ENCODE results near the gene BCL6. TPM values are rescaled to one million over a fixed set of nuclear protein-coding genes. Genes with fewer than 3 reads are reported as not detected.

BCL6 gene
- total RNA-seq, 2 experiments from 2014 or later, result 76.6 to 79.6 TPM

DNA sequence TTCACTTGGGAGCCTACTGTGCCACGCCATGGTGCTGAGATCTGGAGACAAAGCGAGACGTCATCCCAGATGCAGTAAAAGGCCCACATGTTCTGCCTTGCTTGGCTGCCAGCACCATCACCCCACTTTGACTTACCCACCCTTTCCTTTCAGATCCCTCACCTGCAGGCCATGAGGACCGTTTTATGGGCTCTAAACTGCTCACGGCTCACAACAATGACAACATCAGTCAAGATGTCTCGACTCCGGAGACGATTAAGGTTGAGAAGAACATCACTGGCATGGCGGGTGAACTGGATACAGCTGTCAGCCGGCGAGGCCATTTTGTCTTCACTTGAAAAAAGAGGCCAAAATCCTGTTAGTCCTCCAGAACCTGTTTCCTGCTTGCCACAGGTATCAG, 11.9 kb downstream of the BCL6 start:
- Mint-ChIP-seq H3K27ac (no peak overlapping the region), H3K27me3 (no peaks in the 10 kb centered on the region), H3K36me3 (ENCODE audit: low read depth) (peaks cover 51% of the 10 kb centered on the region), H3K9me3 (no peaks in the 10 kb centered on the region), H3K4me3 (no peak overlapping the region), H3K4me1 (ENCODE audit: low read depth) (peaks cover 6% of the 10 kb centered on the region)
- CTCF ChIA-PET, result no interaction called here
- H3K4me1 ChIP-seq (ENCODE audit: insufficient read depth, low read length), result peaks cover 21% of the 10 kb centered on the region
- H3K27ac ChIP-seq (ENCODE audit: low read depth in 1 of 2, low read length in 2 of 2), result no peak overlapping the region
- peaks cover 40% of the 10 kb centered on the region for H3K36me3 ChIP-seq (ENCODE audit: insufficient read depth, low read length)
- intact Hi-C loops (cut with DNase I, micrococcal nuclease), result no loop called here
- H3K4me3 ChIP-seq (ENCODE audit: low read length), result no peak overlapping the region
- no peak for DNase-seq
- H3K9me3 ChIP-seq (ENCODE audit: control insufficient read depth in 1 of 2, insufficient read depth in 1 of 2, low read length in 2 of 2), result no peaks in the 10 kb centered on the region
- no peak for ATAC-seq (ENCODE audit: poor library complexity)
- H3K27me3 ChIP-seq (ENCODE audit: control insufficient read depth in 1 of 2, insufficient read depth in 2 of 2, low read length in 2 of 2), result no peaks in the 10 kb centered on the region
- POLR2A ChIA-PET, result no interaction called here
- TF ChIP-seq, protein P1, sequence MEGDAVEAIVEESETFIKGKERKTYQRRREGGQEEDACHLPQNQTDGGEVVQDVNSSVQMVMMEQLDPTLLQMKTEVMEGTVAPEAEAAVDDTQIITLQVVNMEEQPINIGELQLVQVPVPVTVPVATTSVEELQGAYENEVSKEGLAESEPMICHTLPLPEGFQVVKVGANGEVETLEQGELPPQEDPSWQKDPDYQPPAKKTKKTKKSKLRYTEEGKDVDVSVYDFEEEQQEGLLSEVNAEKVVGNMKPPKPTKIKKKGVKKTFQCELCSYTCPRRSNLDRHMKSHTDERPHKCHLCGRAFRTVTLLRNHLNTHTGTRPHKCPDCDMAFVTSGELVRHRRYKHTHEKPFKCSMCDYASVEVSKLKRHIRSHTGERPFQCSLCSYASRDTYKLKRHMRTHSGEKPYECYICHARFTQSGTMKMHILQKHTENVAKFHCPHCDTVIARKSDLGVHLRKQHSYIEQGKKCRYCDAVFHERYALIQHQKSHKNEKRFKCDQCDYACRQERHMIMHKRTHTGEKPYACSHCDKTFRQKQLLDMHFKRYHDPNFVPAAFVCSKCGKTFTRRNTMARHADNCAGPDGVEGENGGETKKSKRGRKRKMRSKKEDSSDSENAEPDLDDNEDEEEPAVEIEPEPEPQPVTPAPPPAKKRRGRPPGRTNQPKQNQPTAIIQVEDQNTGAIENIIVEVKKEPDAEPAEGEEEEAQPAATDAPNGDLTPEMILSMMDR (IDR thresholded peaks at IDR 0.05), result no peak

- Mint-ChIP-seq H3K27me3 (no peaks in the 10 kb centered on the region), H3K4me3 (no peak overlapping the region), H3K9me3 (no peaks in the 10 kb centered on the region), H3K36me3 (ENCODE audit: low read depth) (peaks cover 78% of the 10 kb centered on the region), H3K4me1 (ENCODE audit: low read depth) (no peaks in the 10 kb centered on the region), H3K27ac (no peak overlapping the region)
- ChIA-PET CTCF (no interaction called here), POLR2A (interaction anchor here (2.0 kb wide), 1 partner anchor 12 kb away, joined by 4 read pairs; no protein-coding TSS in a partner anchor)
- H3K4me3 ChIP-seq (ENCODE audit: low read length), result no peak overlapping the region
- TF ChIP-seq, protein P1 (IDR thresholded peaks at IDR 0.05), result no peak
- ATAC-seq (ENCODE audit: poor library complexity), result no peak
- H3K36me3 ChIP-seq (ENCODE audit: insufficient read depth, low read length), result peaks cover 76% of the 10 kb centered on the region
- DNase-seq, result no peak
- H3K9me3 ChIP-seq (ENCODE audit: control insufficient read depth in 1 of 2, insufficient read depth in 1 of 2, low read length in 2 of 2), result no peaks in the 10 kb centered on the region
- no peak overlapping the region for H3K27ac ChIP-seq (ENCODE audit: low read depth in 1 of 2, low read length in 2 of 2)
- H3K4me1 ChIP-seq (ENCODE audit: insufficient read depth, low read length), result no peaks in the 10 kb centered on the region
- intact Hi-C loops (cut with DNase I, micrococcal nuclease), result no loop called here
- H3K27me3 ChIP-seq (ENCODE audit: control insufficient read depth in 1 of 2, insufficient read depth in 2 of 2, low read length in 2 of 2), result no peaks in the 10 kb centered on the region
Observed at GRCh38 chr3:187729598-187729997, 15.7 kb downstream of the BCL6 start.

DNA sequence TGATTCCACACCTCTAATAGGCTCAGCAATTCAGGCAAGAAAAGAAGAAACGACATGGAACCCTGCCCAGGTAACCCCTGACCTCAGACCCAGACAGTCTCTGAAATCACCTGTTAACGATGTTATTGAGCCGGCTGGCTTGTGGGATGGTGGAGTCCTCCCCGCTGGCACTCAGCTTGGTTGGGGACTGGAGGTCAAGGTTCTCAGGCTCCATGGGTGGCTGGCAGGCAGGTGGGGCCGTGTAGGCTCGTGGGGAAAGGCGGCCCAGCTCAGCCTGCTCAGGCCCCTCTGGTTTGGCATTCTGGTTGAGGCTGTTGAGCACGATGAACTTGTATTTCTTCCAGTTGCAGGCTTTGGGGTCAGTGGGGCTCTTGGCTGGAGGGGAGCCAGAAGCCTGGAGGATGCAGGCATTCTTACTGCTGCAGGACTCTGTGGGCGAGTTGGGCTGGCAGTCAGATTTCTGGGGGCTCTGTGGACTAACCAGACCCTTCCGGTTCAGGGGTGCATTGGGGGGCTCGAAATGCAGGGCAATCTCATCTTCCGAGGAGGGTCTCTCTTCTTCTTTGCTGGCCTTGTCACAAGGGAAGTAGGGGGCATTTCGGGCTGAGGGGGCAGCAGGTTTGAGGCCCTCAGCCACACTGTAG, 16.2 kb downstream of the BCL6 start:
- Mint-ChIP-seq H3K4me1 (ENCODE audit: low read depth) (no peaks in the 10 kb centered on the region), H3K36me3 (ENCODE audit: low read depth) (peaks cover 83% of the 10 kb centered on the region), H3K27me3 (no peaks in the 10 kb centered on the region), H3K9me3 (no peaks in the 10 kb centered on the region), H3K27ac (no peak overlapping the region), H3K4me3 (no peak overlapping the region)
- ChIA-PET POLR2A (no interaction called here), CTCF (no interaction called here)
- no peak for ATAC-seq (ENCODE audit: poor library complexity)
- DNase-seq, result no peak
- Histone ChIP-seq H3K36me3 (ENCODE audit: insufficient read depth, low read length) (peaks cover 81% of the 10 kb centered on the region), H3K27ac (ENCODE audit: low read depth in 1 of 2, low read length in 2 of 2) (no peak overlapping the region), H3K9me3 (ENCODE audit: control insufficient read depth in 1 of 2, insufficient read depth in 1 of 2, low read length in 2 of 2) (no peaks in the 10 kb centered on the region), H3K4me1 (ENCODE audit: insufficient read depth, low read length) (no peaks in the 10 kb centered on the region), H3K27me3 (ENCODE audit: control insufficient read depth in 1 of 2, insufficient read depth in 2 of 2, low read length in 2 of 2) (no peaks in the 10 kb centered on the region), H3K4me3 (ENCODE audit: low read length) (no peak overlapping the region)
- TF ChIP-seq, protein P1 (IDR thresholded peaks at IDR 0.05), result no peak
- intact Hi-C loops (cut with DNase I, micrococcal nuclease), result no loop called here
